Measurements from ENCODE around the gene CDCP2.

The CDCP2 gene

GRCh38 chr1:54135436-54136120, 17.2 kb downstream of the CDCP2 start:
- no peak for DNase-seq

- DNase-seq: no peak
Observed at GRCh38 chr1:54134295-54134694, 18.5 kb downstream of the CDCP2 start.

GRCh38 chr1:54132495-54132894, 20.3 kb downstream of the CDCP2 start:
- DNase-seq: no peak

- no peak for DNase-seq
Observed at GRCh38 chr1:54131419-54131818, 21.4 kb downstream of the CDCP2 start.

- no peak for DNase-seq
Observed at GRCh38 chr1:54129858-54130257, 22.9 kb downstream of the CDCP2 start.

GRCh38 chr1:54127594-54128300, 25.1 kb downstream of the CDCP2 start:
- DNase-seq: no peak

- DNase-seq: no peak
Observed at GRCh38 chr1:54126271-54126815, 26.5 kb downstream of the CDCP2 start.

GRCh38 chr1:54125386-54126070, 27.3 kb downstream of the CDCP2 start:
- peak; percentile 58 for DNase-seq

- DNase-seq: no peak
Observed at GRCh38 chr1:54124906-54125305, 27.9 kb downstream of the CDCP2 start.

- DNase-seq: no peak
Observed at GRCh38 chr1:54124472-54124871, 28.3 kb downstream of the CDCP2 start.

- no peak for DNase-seq
Observed at GRCh38 chr1:54122992-54123391, 29.8 kb downstream of the CDCP2 start.

GRCh38 chr1:54122135-54122751, 30.6 kb downstream of the CDCP2 start:
- no peak for DNase-seq

- DNase-seq: peak; percentile 88
Observed at GRCh38 chr1:54121482-54122134, 31.2 kb downstream of the CDCP2 start.

- no peak for DNase-seq
Observed at GRCh38 chr1:54120698-54121481, 31.9 kb downstream of the CDCP2 start.

GRCh38 chr1:54120018-54120697, 32.6 kb downstream of the CDCP2 start:
- DNase-seq: no peak

- DNase-seq: peak; percentile 59
Observed at GRCh38 chr1:54118704-54119103, 34.1 kb downstream of the CDCP2 start.

- DNase-seq: peak; percentile 68
Observed at GRCh38 chr1:54117815-54118563, 34.8 kb downstream of the CDCP2 start.

- no peak for DNase-seq
Observed at GRCh38 chr1:54115520-54115919, 37.3 kb downstream of the CDCP2 start.

GRCh38 chr1:54114955-54115354, 37.8 kb downstream of the CDCP2 start:
- DNase-seq: no peak

GRCh38 chr1:54114001-54114400, 38.8 kb downstream of the CDCP2 start:
- DNase-seq: no peak

Data from 8988T (cell line).